Panc1 (cell line): ENCODE results near the gene RELB. TPM values are rescaled to one million over a fixed set of nuclear protein-coding genes. Genes with fewer than 3 reads are reported as not detected.

Experiments used
- ATAC-seq: fragments of 200-7000 bp; cut with Tn5 transposase; 2 replicates; pipeline ENCODE4 v1.9.1; 2020; ENCODE audit warnings: mild to moderate bottlenecking, moderate library complexity
- BruUV-seq: library from RNA; stranded (reverse); fragments of 400-500 nt; replicated peaks from 2 replicates; lab custom pipeline; 2021; lab: Mats Ljungman, UMichigan
- CTCF ChIA-PET: fragments of 300-600 bp; sonication (Branson Sonifier 250); formaldehyde crosslinking; loops from one replicate; lab custom pipeline; 2022; ENCODE audit warnings: antibody characterized with exemption; lab: Charles Lee
- POLR2A ChIA-PET: fragments of 300-600 bp; sonication (Branson Sonifier 250); formaldehyde crosslinking; loops from one replicate; lab custom pipeline; 2022; ENCODE audit warnings: antibody characterized with exemption; lab: Charles Lee
- DNase-seq: peaks from one replicate; pipeline ENCODE4 v3.0.0-alpha.2; 2010; ENCODE audit warnings: low read depth, low spot score
- H3K27ac ChIP-seq: 2 replicates; pipeline ENCODE4 v1.5.1; 2011; ENCODE audit warnings: mild to moderate bottlenecking, low read length, inconsistent platforms
- H3K27me3 ChIP-seq: fragments of 200-500 bp; sonication (Bioruptor generic); 2 replicates; pipeline ENCODE4 v1.6.0; 2014; ENCODE audit warnings: low read length, inconsistent platforms; ENCODE audit not compliant: control insufficient read depth, insufficient read depth
- H3K36me3 ChIP-seq: fragments of 200-500 bp; sonication (Bioruptor generic); 2 replicates; pipeline ENCODE4 v1.5.1; 2014; ENCODE audit warnings: inconsistent platforms, mild to moderate bottlenecking, low read length, moderate library complexity; ENCODE audit not compliant: control insufficient read depth, insufficient read depth
- H3K4me1 ChIP-seq: 2 replicates; pipeline ENCODE4 v1.5.1; 2011; ENCODE audit warnings: inconsistent platforms, mild to moderate bottlenecking, low read length, moderate library complexity; ENCODE audit not compliant: control insufficient read depth, insufficient read depth
- H3K4me3 ChIP-seq, 2 experiments: 2 replicates each; pipeline ENCODE4 v1.5.1; 2011 to 2012; ENCODE audit warnings: low read depth in 2 of 2, low read length in 2 of 2, mild to moderate bottlenecking in 2 of 2, inconsistent platforms in 1 of 2, moderate library complexity in 1 of 2
- H3K9me3 ChIP-seq: fragments of 200-500 bp; sonication (Bioruptor generic); 2 replicates; pipeline ENCODE4 v1.5.1; 2014; ENCODE audit warnings: low read depth, mild to moderate bottlenecking, inconsistent platforms, low read length, moderate library complexity; ENCODE audit not compliant: control insufficient read depth, insufficient read depth
- CTCF ChIP-seq: fragments of 450-650 bp; IDR thresholded peaks from 2 replicates; pipeline ENCODE4 v1.5.1; 2017; ENCODE audit warnings: mild to moderate bottlenecking
- POLR2AphosphoS5 ChIP-seq: IDR thresholded peaks from 2 replicates; pipeline ENCODE4 v1.6.1; 2012; ENCODE audit warnings: mild to moderate bottlenecking, low read depth, low read length, moderate library complexity
- REST ChIP-seq, 2 experiments: IDR thresholded peaks; 2 replicates each; pipeline ENCODE4 v1.6.1; 2011 to 2012; ENCODE audit warnings: low read depth in 2 of 2, control low read depth in 1 of 2, low read length in 1 of 2, mild to moderate bottlenecking in 1 of 2, moderate library complexity in 1 of 2; ENCODE audit not compliant: insufficient read depth in 1 of 2
- SIN3A ChIP-seq: IDR thresholded peaks from 2 replicates; pipeline ENCODE4 v1.6.1; 2012; ENCODE audit warnings: low read depth, mild to moderate bottlenecking, low read length, moderate library complexity, borderline replicate concordance; ENCODE audit not compliant: insufficient read depth
- TCF7L2 ChIP-seq: IDR thresholded peaks from 2 replicates; pipeline ENCODE4 v1.6.1; 2011; ENCODE audit warnings: mild to moderate bottlenecking, low read depth, low read length, inconsistent platforms
- in situ Hi-C: cut with HindIII; loops from 2 replicates; pipeline ENCODE4 v1.10.0; 2016; ENCODE audit warnings: low sequenced_read_pairs, low pct_unique_long_range_greater_than_20kb
- intact Hi-C: fragments of 100-400 bp; cut with micrococcal nuclease; formaldehyde crosslinking; loops from one replicate; pipeline ENCODE4 v1.10.0; 2022; ENCODE audit not compliant: unreplicated experiment
- total RNA-seq: library from RNA; stranded (reverse); gene quantifications from one replicate; pipeline ENCODE4 v1.2.1, GENCODE V29; 2021; ENCODE audit not compliant: unreplicated experiment

Gene RELB
- total RNA-seq, 1 experiment from 2014 or later, result 28.1 TPM

GRCh38 chr19:44992336-44993163 lies 8.7 kb upstream of the RELB start:
- intact Hi-C loops, result no loop called here
- Histone ChIP-seq H3K9me3 (no peaks in the 10 kb centered on the region), H3K4me1 (no peaks in the 10 kb centered on the region), H3K27ac (no peak overlapping the region), H3K36me3 (no peaks in the 10 kb centered on the region), H3K27me3 (no peaks in the 10 kb centered on the region), H3K4me3 (no peak overlapping the region)
- DNase-seq, result no peak
- ChIA-PET POLR2A (no interaction called here), CTCF (no interaction called here)
- BruUV-seq, result no TSS peak
- ATAC-seq, result no peak
- in situ Hi-C loops, result no loop called here
- TF ChIP-seq POLR2AphosphoS5 (no peak), REST (IDR thresholded peaks at IDR 0.05; ENCODE audit: insufficient read depth in 1 of 2, low read depth in 2 of 2, low read length in 1 of 2) (no peak), TCF7L2 (no peak), CTCF (no peak), SIN3A (no peak)

GRCh38 chr19:44993526-44993925 lies 7.7 kb upstream of the RELB start:
- intact Hi-C loops (no loop called here), in situ Hi-C loops (no loop called here)
- H3K9me3 ChIP-seq, result no peaks in the 10 kb centered on the region
- POLR2A ChIA-PET, result no interaction called here
- H3K27ac ChIP-seq, result no peak overlapping the region
- H3K27me3 ChIP-seq, result no peaks in the 10 kb centered on the region
- TF ChIP-seq TCF7L2 (no peak), POLR2AphosphoS5 (no peak), REST (IDR thresholded peaks at IDR 0.05; ENCODE audit: insufficient read depth in 1 of 2, low read depth in 2 of 2, low read length in 1 of 2) (no peak), SIN3A (no peak)
- DNase-seq (no peak), ATAC-seq (no peak)
- CTCF ChIA-PET, result interaction anchor here (0.7 kb wide), 1 partner anchor 22 kb away, joined by 5 read pairs; no protein-coding TSS in a partner anchor
- H3K36me3 ChIP-seq, result no peaks in the 10 kb centered on the region
- no peak overlapping the region for H3K4me3 ChIP-seq
- H3K4me1 ChIP-seq, result no peaks in the 10 kb centered on the region
- no TSS peak for BruUV-seq
